HepG2 (cell line): ENCODE results near the gene C14orf93. TPM values are rescaled to one million over a fixed set of nuclear protein-coding genes. Genes with fewer than 3 reads are reported as not detected.

Source experiments
- DMAP1 ChIP-seq: IDR thresholded peaks from 2 replicates; pipeline ENCODE4 v1.6.1; 2016
- FOXO1 ChIP-seq: sonication (generic); formaldehyde crosslinking; IDR thresholded peaks from 2 replicates; pipeline ENCODE4 v1.4.0; 2020; ENCODE audit warnings: missing genetic modification reagents
- KAT7 ChIP-seq: IDR thresholded peaks from 2 replicates; pipeline ENCODE4 v1.6.1; 2018; ENCODE audit warnings: borderline replicate concordance, missing compliant biosample characterization
- KDM5A ChIP-seq: fragments of 200-600 bp; sonication (generic); IDR thresholded peaks from 2 replicates; pipeline ENCODE4 v1.7.0; 2018; ENCODE audit warnings: antibody characterized with exemption, mild to moderate bottlenecking, low read length, borderline replicate concordance
- MBNL3 ChIP-seq: fragments of 250-450 bp; sonication (Bioruptor Pico); conservative IDR thresholded peaks from 2 replicates; pipeline ENCODE4 v1.8.0; 2022; ENCODE audit warnings: mild to moderate bottlenecking, inconsistent platforms
- NFIC ChIP-seq: IDR thresholded peaks from 2 replicates; pipeline ENCODE4 v1.6.1; 2012; ENCODE audit warnings: mild to moderate bottlenecking, low read length, inconsistent platforms
- SNRNP70 ChIP-seq: fragments of 200-400 bp; formaldehyde crosslinking; IDR thresholded peaks from 2 replicates; pipeline ENCODE4 v1.6.1; 2017; ENCODE audit warnings: mild to moderate bottlenecking, low read depth, low read length, moderate library complexity
- TCF12 ChIP-seq, 2 experiments: fragments of 450-650 bp in 1 of 2; sonication (generic) in 1 of 2; formaldehyde crosslinking in 1 of 2; IDR thresholded peaks; 2 replicates each; pipeline versions ENCODE4 v1.6.1 to v1.8.0; 2017 to 2022; ENCODE audit warnings: antibody characterized with exemption in 1 of 2, mild to moderate bottlenecking in 1 of 2, missing genetic modification reagents in 1 of 2, moderate library complexity in 1 of 2
- YEATS2 ChIP-seq: sonication (generic); formaldehyde crosslinking; IDR thresholded peaks from 2 replicates; pipeline ENCODE4 v1.4.0; 2020; ENCODE audit warnings: missing genetic modification reagents, borderline replicate concordance
- ZIK1 ChIP-seq: sonication (generic); formaldehyde crosslinking; IDR thresholded peaks from 2 replicates; pipeline ENCODE4 v1.5.0; 2020; ENCODE audit warnings: mild to moderate bottlenecking, low read depth, missing genetic modification reagents, borderline replicate concordance
- ZNF143 ChIP-seq: sonication (generic); formaldehyde crosslinking; IDR thresholded peaks from 2 replicates; pipeline ENCODE4 v1.4.0; 2020; ENCODE audit warnings: missing genetic modification reagents
- ZNF225 ChIP-seq: sonication (generic); formaldehyde crosslinking; IDR thresholded peaks from 2 replicates; pipeline ENCODE4 v1.4.0; 2020; ENCODE audit warnings: mild to moderate bottlenecking, missing genetic modification reagents
- ZNF326 ChIP-seq: sonication (generic); formaldehyde crosslinking; IDR thresholded peaks from 2 replicates; pipeline ENCODE4 v1.4.0; 2020; ENCODE audit warnings: missing genetic modification reagents, borderline replicate concordance
- ZNF501 ChIP-seq: sonication (generic); formaldehyde crosslinking; IDR thresholded peaks from 2 replicates; pipeline ENCODE4 v1.5.1; 2020; ENCODE audit warnings: mild to moderate bottlenecking, moderate library complexity, missing genetic modification reagents
- ZNF616 ChIP-seq: sonication (generic); formaldehyde crosslinking; IDR thresholded peaks from 2 replicates; pipeline ENCODE4 v1.5.0; 2020; ENCODE audit warnings: low read depth, mild to moderate bottlenecking, missing genetic modification reagents
- ZNF619 ChIP-seq: sonication (generic); formaldehyde crosslinking; IDR thresholded peaks from 2 replicates; pipeline ENCODE4 v1.4.0; 2020; ENCODE audit warnings: mild to moderate bottlenecking, missing genetic modification reagents
- ZNF678 ChIP-seq: sonication (generic); formaldehyde crosslinking; IDR thresholded peaks from 2 replicates; pipeline ENCODE4 v1.4.0; 2020; ENCODE audit warnings: mild to moderate bottlenecking, missing genetic modification reagents
- ZNF83 ChIP-seq: sonication (generic); formaldehyde crosslinking; IDR thresholded peaks from 2 replicates; pipeline ENCODE4 v1.4.0; 2020; ENCODE audit warnings: missing genetic modification reagents, mild to moderate bottlenecking, borderline replicate concordance
- polyA plus RNA-seq, 8 experiments: library from polyadenylated mRNA; depleted of rRNA in 3 of 8; stranded (reverse) in 7 of 8; unstranded in 1 of 8; fragments of >200 nt; fragmentation: Illumina TruSeq in 4 of 8; extraction: Trizol in 4 of 8; gene quantifications; 2 replicates each; pipeline versions ENCODE4 v1.2.1 to v1.2.3, GENCODE V29; 2011 to 2016; ENCODE audit warnings: low read depth in 4 of 8, missing spikeins in 1 of 8, mixed read lengths in 1 of 8; ENCODE audit not compliant: insufficient read depth in 1 of 8
- total RNA-seq, 5 experiments: library from RNA; depleted of rRNA; stranded (reverse); fragments of >200 nt; fragmentation: Illumina TruSeq; extraction: Trizol; gene quantifications; 2 replicates each; pipeline ENCODE4 v1.2.3, GENCODE V29; 2016; ENCODE audit warnings: low read depth in 1 of 5
- TF ChIP-seq, protein P1 (sequence below): sonication (generic); formaldehyde crosslinking; IDR thresholded peaks from 2 replicates; pipeline ENCODE4 v1.4.0; 2020; ENCODE audit warnings: low read depth, mild to moderate bottlenecking, missing genetic modification reagents
- TF ChIP-seq, protein P2 (sequence below): sonication (generic); formaldehyde crosslinking; IDR thresholded peaks from 2 replicates; pipeline ENCODE4 v1.8.0; 2022; ENCODE audit warnings: missing genetic modification reagents, low read depth, mild to moderate bottlenecking, borderline replicate concordance
- TF ChIP-seq, protein P3 (sequence below): IDR thresholded peaks from 2 replicates; pipeline ENCODE4 v1.6.1; 2016; ENCODE audit warnings: missing compliant biosample characterization, missing genetic modification reagents, borderline replicate concordance
- TF ChIP-seq, protein P4 (sequence below): sonication (generic); formaldehyde crosslinking; IDR thresholded peaks from 2 replicates; pipeline ENCODE4 v1.8.0; 2022; ENCODE audit warnings: mild to moderate bottlenecking, missing genetic modification reagents, moderate library complexity
- TF ChIP-seq, protein P5 (sequence below): sonication (generic); formaldehyde crosslinking; conservative IDR thresholded peaks from 2 replicates; pipeline ENCODE4 v1.4.0; 2020; ENCODE audit warnings: mild to moderate bottlenecking, missing genetic modification reagents, moderate library complexity

Gene C14orf93
- total and polyA plus RNA-seq, 2 of the 13 experiments (the other 11 are each of a cell fraction or from before 2014, with no cell fraction given): 11.4 to 22.5 TPM

DNA sequence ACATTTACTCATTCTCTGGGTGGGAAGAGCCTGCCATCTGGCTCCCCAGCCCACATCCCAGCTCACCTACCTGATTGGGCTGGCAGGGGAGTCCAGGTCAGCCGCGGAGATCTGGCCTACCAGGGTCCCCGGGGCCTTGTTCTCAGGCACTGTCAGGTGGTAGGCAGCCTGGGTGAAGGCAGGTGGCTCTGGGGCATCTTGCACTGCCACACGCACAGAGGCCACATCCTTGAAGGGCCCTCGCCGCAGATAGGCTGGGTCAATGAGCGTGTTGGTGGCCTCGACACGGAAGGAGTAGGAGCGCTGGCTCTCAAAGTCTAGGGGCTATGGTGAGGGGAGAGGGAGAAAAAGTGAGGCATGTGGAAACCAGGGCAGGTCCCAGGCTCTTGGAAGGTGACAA, 43.5 kb upstream of the C14orf93 start (continued):
- TF ChIP-seq MBNL3: no peak
- TF ChIP-seq KAT7 (CRISPR knock-in tag): no peak
- no peak for TF ChIP-seq KDM5A
- no peak for TF ChIP-seq NFIC
- TF ChIP-seq ZNF143 (CRISPR knock-in tag): no peak
- TF ChIP-seq, protein P1, sequence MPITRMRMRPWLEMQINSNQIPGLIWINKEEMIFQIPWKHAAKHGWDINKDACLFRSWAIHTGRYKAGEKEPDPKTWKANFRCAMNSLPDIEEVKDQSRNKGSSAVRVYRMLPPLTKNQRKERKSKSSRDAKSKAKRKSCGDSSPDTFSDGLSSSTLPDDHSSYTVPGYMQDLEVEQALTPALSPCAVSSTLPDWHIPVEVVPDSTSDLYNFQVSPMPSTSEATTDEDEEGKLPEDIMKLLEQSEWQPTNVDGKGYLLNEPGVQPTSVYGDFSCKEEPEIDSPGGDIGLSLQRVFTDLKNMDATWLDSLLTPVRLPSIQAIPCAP (CRISPR knock-in tag): no peak
- no peak for TF ChIP-seq ZNF326 (CRISPR knock-in tag)
- no peak for TF ChIP-seq FOXO1 (CRISPR knock-in tag)
- TF ChIP-seq DMAP1 (CRISPR knock-in tag): no peak
- no peak for TF ChIP-seq ZNF678
- TF ChIP-seq, protein P2, sequence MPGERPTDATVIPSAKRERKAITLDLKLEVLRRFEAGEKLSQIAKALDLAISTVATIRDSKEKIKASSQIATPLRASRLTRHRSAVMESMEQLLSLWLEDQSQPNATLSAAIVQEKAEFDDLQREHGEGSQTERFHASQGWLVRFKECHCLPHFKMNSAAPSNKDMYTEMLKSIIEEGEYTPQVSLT (CRISPR knock-in tag): no peak
- TF ChIP-seq ZNF83 (CRISPR knock-in tag): 0 out of 2 replicates have a peak, but pooled peaks have one; percentile 30
- TF ChIP-seq ZIK1: no peak
- no peak for TF ChIP-seq ZNF619 (CRISPR knock-in tag)
- TF ChIP-seq, protein P3, sequence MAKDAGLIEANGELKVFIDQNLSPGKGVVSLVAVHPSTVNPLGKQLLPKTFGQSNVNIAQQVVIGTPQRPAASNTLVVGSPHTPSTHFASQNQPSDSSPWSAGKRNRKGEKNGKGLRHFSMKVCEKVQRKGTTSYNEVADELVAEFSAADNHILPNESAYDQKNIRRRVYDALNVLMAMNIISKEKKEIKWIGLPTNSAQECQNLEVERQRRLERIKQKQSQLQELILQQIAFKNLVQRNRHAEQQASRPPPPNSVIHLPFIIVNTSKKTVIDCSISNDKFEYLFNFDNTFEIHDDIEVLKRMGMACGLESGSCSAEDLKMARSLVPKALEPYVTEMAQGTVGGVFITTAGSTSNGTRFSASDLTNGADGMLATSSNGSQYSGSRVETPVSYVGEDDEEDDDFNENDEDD: no peak
- no peak for TF ChIP-seq ZNF616 (CRISPR knock-in tag)
- peak; percentile 85; the same call in 1 of the 2 replicates for TF ChIP-seq ZNF225
- TF ChIP-seq TCF12 (IDR thresholded peaks at IDR 0.05): no peak
- no peak for TF ChIP-seq TCF12 (CRISPR knock-in tag; IDR thresholded peaks at IDR 0.05)
- TF ChIP-seq YEATS2: no peak
- no peak for TF ChIP-seq SNRNP70
- TF ChIP-seq, protein P4, sequence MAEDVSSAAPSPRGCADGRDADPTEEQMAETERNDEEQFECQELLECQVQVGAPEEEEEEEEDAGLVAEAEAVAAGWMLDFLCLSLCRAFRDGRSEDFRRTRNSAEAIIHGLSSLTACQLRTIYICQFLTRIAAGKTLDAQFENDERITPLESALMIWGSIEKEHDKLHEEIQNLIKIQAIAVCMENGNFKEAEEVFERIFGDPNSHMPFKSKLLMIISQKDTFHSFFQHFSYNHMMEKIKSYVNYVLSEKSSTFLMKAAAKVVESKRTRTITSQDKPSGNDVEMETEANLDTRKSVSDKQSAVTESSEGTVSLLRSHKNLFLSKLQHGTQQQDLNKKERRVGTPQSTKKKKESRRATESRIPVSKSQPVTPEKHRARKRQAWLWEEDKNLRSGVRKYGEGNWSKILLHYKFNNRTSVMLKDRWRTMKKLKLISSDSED (CRISPR knock-in tag): peak; percentile 62; the same call in 1 of the 2 replicates
- TF ChIP-seq ZNF501 (CRISPR knock-in tag): no peak
- TF ChIP-seq, protein P5, sequence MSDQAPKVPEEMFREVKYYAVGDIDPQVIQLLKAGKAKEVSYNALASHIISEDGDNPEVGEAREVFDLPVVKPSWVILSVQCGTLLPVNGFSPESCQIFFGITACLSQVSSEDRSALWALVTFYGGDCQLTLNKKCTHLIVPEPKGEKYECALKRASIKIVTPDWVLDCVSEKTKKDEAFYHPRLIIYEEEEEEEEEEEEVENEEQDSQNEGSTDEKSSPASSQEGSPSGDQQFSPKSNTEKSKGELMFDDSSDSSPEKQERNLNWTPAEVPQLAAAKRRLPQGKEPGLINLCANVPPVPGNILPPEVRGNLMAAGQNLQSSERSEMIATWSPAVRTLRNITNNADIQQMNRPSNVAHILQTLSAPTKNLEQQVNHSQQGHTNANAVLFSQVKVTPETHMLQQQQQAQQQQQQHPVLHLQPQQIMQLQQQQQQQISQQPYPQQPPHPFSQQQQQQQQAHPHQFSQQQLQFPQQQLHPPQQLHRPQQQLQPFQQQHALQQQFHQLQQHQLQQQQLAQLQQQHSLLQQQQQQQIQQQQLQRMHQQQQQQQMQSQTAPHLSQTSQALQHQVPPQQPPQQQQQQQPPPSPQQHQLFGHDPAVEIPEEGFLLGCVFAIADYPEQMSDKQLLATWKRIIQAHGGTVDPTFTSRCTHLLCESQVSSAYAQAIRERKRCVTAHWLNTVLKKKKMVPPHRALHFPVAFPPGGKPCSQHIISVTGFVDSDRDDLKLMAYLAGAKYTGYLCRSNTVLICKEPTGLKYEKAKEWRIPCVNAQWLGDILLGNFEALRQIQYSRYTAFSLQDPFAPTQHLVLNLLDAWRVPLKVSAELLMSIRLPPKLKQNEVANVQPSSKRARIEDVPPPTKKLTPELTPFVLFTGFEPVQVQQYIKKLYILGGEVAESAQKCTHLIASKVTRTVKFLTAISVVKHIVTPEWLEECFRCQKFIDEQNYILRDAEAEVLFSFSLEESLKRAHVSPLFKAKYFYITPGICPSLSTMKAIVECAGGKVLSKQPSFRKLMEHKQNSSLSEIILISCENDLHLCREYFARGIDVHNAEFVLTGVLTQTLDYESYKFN: no peak
